ENCODE results near the gene ABI3.

Gene ABI3

DNA sequence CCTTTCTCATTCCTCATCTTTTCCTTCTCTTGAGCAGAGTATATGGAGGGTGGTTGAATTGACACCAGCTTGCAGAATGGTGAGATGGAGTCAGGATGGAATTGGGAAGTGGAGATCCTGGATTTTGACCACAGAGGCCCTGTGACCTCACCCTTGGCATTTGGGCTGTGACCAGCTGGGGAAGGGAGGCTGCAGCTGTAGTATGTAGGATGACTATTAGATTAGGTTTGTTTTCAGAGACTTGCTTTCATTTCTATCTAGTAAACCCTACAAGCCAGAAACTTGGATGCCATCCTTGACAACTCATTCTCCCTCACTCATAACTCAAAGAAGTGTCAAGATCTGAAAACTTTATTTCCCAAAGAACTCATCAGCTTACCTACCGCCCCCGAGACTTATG is 6.0 kb upstream of the ABI3 start:
- DNase-seq (no peak), ATAC-seq (replicated peaks) (no peak)
- Mint-ChIP-seq H3K27me3 (no peaks in the 10 kb centered on the region), H3K4me3 (no peak overlapping the region), H3K4me1 (ENCODE audit: low read depth in 2 of 2) (peaks cover 18 to 32% of the 10 kb centered on the region in 2 donors), H3K36me3 (ENCODE audit: insufficient read depth) (peaks cover 6% of the 10 kb centered on the region), H3K9me3 (no peaks in the 10 kb centered on the region), H3K27ac (peak overlapping the region in 1 of 2 donors; percentile 21)

- peaks cover 23% of the 10 kb centered on the region for H3K36me3 Mint-ChIP-seq (ENCODE audit: insufficient read depth)
- peak overlapping the region; percentile 97 to 99 for H3K4me3 Mint-ChIP-seq
- peaks cover 55 to 71% of the 10 kb centered on the region in 2 donors for H3K4me1 Mint-ChIP-seq (ENCODE audit: low read depth in 2 of 2)
- peak in 2 of 3 experiments; percentile 36 for DNase-seq
- H3K27ac Mint-ChIP-seq, result peak overlapping the region; percentile 63 to 97
- no peaks in the 10 kb centered on the region for H3K27me3 Mint-ChIP-seq
- no peaks in the 10 kb centered on the region for H3K9me3 Mint-ChIP-seq
- ATAC-seq (replicated peaks), result peak; percentile 70
Observed at GRCh38 chr17:49209061-49209571, 1.4 kb upstream of the ABI3 start.

GRCh38 chr17:49213399-49213798 is 2.9 kb downstream of the ABI3 start:
- Mint-ChIP-seq H3K9me3 (no peaks in the 10 kb centered on the region), H3K36me3 (ENCODE audit: insufficient read depth) (peaks cover 49% of the 10 kb centered on the region), H3K4me3 (peak overlapping the region; percentile 97 to 99), H3K27ac (peak overlapping the region; percentile 84 to 97), H3K27me3 (no peaks in the 10 kb centered on the region), H3K4me1 (ENCODE audit: low read depth in 2 of 2) (peaks cover 81 to 87% of the 10 kb centered on the region in 2 donors)
- no peak for ATAC-seq (replicated peaks)
- DNase-seq, result no peak

- ATAC-seq (replicated peaks) (no peak), DNase-seq (no peak)
- peak overlapping the region; percentile 97 to 99 for H3K4me3 Mint-ChIP-seq
- peaks cover 53% of the 10 kb centered on the region for H3K36me3 Mint-ChIP-seq (ENCODE audit: insufficient read depth)
- H3K27ac Mint-ChIP-seq, result peak overlapping the region; percentile 84 to 97
- no peaks in the 10 kb centered on the region for H3K27me3 Mint-ChIP-seq
- H3K4me1 Mint-ChIP-seq (ENCODE audit: low read depth in 2 of 2), result peaks cover 80 to 86% of the 10 kb centered on the region in 2 donors
- no peaks in the 10 kb centered on the region for H3K9me3 Mint-ChIP-seq
Observed at GRCh38 chr17:49213847-49214246, 3.3 kb downstream of the ABI3 start.

- Mint-ChIP-seq H3K27me3 (no peaks in the 10 kb centered on the region), H3K9me3 (no peaks in the 10 kb centered on the region), H3K36me3 (ENCODE audit: insufficient read depth) (peaks cover 63% of the 10 kb centered on the region), H3K27ac (peak overlapping the region; percentile 84 to 97), H3K4me1 (ENCODE audit: low read depth in 2 of 2) (peaks cover 80 to 86% of the 10 kb centered on the region in 2 donors), H3K4me3 (peak overlapping the region; percentile 97 to 99)
- no peak for DNase-seq
- no peak for ATAC-seq (replicated peaks)
Observed at GRCh38 chr17:49214676-49215360, 4.3 kb downstream of the ABI3 start.

- H3K27me3 Mint-ChIP-seq, result no peaks in the 10 kb centered on the region
- DNase-seq (no peak), ATAC-seq (replicated peaks) (no peak)
- H3K9me3 Mint-ChIP-seq, result no peaks in the 10 kb centered on the region
- peaks cover 67% of the 10 kb centered on the region for H3K36me3 Mint-ChIP-seq (ENCODE audit: insufficient read depth)
- H3K27ac Mint-ChIP-seq, result peak overlapping the region; percentile 89 to 93
- peak overlapping the region; percentile 87 to 99 for H3K4me3 Mint-ChIP-seq
- H3K4me1 Mint-ChIP-seq (ENCODE audit: low read depth in 2 of 2), result peaks cover 69 to 76% of the 10 kb centered on the region in 2 donors
Observed at GRCh38 chr17:49216482-49216881, 6.0 kb downstream of the ABI3 start.

GRCh38 chr17:49216953-49217650 is 6.6 kb downstream of the ABI3 start:
- peak overlapping the region; percentile 89 to 93 for H3K27ac Mint-ChIP-seq
- H3K4me3 Mint-ChIP-seq, result peak overlapping the region; percentile 87 to 99
- H3K36me3 Mint-ChIP-seq (ENCODE audit: insufficient read depth), result peaks cover 69% of the 10 kb centered on the region
- ATAC-seq (replicated peaks) (no peak), DNase-seq (no peak)
- H3K27me3 Mint-ChIP-seq, result no peaks in the 10 kb centered on the region
- no peaks in the 10 kb centered on the region for H3K9me3 Mint-ChIP-seq
- H3K4me1 Mint-ChIP-seq (ENCODE audit: low read depth in 2 of 2), result peaks cover 68 to 73% of the 10 kb centered on the region in 2 donors

DNA sequence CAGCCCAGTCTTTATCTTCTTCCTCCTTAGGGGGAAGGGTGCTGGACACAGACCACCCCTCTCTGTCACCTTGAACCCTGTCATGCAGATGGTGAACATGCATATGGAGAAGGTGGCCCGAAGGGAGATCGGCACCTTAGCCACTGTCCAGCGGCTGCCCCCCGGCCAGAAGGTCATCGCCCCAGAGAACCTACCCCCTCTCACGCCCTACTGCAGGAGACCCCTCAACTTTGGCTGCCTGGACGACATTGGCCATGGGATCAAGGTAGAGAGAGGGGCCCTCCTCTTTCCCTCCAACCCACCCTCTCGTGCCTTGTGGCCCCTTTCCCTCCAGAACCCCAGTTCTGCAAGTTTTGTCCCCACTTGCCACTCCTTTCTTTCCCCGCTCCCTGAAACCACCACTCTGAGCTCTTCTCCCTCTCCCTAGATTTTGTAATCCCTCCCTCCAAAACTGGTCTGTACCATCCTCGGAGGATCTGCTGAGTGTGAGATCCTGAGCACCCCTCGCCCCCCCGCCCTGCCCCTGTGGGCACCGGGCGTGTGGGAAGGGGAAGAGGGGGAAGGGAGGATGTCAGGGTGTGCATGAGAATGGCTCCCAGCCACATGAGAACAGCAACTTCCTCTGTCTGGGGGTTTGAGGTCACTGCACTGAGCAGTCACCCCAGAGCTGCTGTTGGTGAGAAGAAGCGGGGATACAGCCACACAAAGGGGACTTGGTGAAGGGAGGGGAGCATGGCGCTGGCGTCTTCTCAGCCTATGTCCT is 7.3 kb downstream of the ABI3 start:
- ATAC-seq (replicated peaks) (peak; percentile 81), DNase-seq (peak; percentile 76 to 79 (median 77))
- Mint-ChIP-seq H3K27ac (peak overlapping the region; percentile 89 to 93), H3K4me1 (ENCODE audit: low read depth in 2 of 2) (peaks cover 67% of the 10 kb centered on the region in 2 donors), H3K4me3 (peak overlapping the region; percentile 87 to 99), H3K36me3 (ENCODE audit: insufficient read depth) (peaks cover 76% of the 10 kb centered on the region), H3K9me3 (no peaks in the 10 kb centered on the region), H3K27me3 (no peaks in the 10 kb centered on the region)

DNA sequence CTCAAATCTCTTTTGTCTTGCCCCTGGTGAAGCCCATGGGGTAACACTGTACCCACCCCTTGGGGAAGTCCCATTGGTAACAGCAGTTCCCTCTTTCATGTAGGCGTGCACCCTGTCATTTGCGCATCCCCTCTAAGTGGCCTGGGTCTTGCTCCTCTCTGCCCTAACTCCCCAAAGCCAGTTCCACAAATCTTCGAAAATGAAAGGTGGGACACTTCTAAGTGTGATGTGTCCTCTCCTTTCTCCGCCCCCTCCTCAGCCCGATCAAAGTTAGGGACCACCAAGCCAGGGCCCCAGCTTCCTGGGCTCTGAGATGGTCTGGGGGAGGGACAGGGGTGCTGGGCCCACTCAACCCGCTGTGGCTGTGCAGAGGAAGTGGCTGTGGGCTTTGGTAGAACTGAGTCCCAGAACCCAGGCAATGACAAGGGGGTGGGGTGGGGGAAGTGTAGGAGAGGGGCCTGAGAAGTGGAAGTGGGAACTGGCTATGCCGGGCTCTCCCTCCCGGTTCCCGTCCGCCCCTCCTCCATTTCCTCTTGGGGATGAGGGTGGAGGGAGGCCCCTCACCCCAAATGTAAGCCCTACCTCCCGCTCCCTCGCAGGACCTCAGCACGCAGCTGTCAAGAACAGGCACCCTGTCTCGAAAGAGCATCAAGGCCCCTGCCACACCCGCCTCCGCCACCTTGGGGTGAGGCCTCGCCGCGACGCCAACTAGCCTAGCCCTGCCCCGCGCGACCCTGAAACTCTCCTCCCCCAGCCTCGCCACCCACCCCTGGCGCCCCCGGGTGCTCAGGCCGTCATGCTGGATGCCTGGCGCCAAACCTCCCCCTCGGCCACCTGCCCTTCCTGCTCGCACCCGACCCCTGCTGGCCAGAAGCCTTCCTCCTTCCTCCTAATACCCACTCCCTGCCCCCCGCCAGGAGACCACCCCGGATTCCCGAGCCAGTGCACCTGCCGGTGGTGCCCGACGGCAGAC is 8.7 kb downstream of the ABI3 start:
- Mint-ChIP-seq H3K27me3 (no peaks in the 10 kb centered on the region), H3K36me3 (ENCODE audit: insufficient read depth) (peaks cover 81% of the 10 kb centered on the region), H3K27ac (peak overlapping the region; percentile 89 to 93), H3K4me3 (peak overlapping the region; percentile 87 to 99), H3K9me3 (no peaks in the 10 kb centered on the region), H3K4me1 (ENCODE audit: low read depth in 2 of 2) (peaks cover 66 to 67% of the 10 kb centered on the region in 2 donors)
- ATAC-seq (replicated peaks), result peak; percentile 68
- DNase-seq, result peak; percentile 60 to 71 (median 66)

DNA sequence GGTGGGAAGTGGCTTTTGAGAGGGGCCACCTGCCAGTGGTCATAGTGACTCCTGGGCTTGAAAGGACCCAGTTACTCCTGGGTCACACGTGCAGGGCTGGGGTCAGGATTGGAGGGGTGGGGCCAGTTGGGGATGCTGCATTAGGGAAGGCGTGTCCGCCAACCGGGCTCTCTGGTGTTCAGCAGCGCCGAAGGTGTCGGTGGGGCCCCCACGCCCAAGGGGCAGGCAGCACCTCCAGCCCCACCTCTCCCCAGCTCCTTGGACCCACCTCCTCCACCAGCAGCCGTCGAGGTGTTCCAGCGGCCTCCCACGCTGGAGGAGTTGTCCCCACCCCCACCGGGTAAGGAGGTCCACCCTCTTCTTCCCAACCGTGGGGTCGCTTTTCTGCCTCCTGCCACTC is 9.5 kb downstream of the ABI3 start:
- H3K4me1 Mint-ChIP-seq (ENCODE audit: low read depth in 2 of 2), result peaks cover 65 to 67% of the 10 kb centered on the region in 2 donors
- no peak for DNase-seq

DNA sequence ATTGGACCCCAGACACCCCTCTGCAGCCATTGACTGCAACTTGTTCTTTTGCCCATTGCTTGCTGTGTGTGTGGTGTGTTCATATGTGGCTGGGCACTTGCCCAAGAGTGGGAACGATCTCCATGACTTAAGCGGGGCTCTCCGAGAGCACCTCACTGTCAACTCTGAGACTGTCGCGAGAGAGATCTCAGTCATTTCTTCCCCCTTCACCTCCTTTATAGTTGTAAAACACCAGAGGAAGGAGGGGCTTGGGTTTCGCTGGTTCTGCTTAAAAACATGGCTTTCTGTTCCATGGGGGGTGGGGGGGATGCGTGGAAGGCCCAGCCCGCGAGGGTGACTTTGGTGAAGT is 12.6 kb downstream of the ABI3 start:
- DNase-seq, result no peak
- peaks cover 51 to 59% of the 10 kb centered on the region in 2 donors for H3K4me1 Mint-ChIP-seq (ENCODE audit: low read depth in 2 of 2)
- no peaks in the 10 kb centered on the region for H3K27me3 Mint-ChIP-seq
- H3K36me3 Mint-ChIP-seq (ENCODE audit: insufficient read depth), result peaks cover 58% of the 10 kb centered on the region
- no peak for ATAC-seq (replicated peaks)
- H3K9me3 Mint-ChIP-seq, result no peaks in the 10 kb centered on the region
- H3K27ac Mint-ChIP-seq, result peak overlapping the region; percentile 49 to 74
- peak overlapping the region; percentile 84 to 88 for H3K4me3 Mint-ChIP-seq

More for the DNA sequence above, 9.5 kb downstream of the ABI3 start:
- Mint-ChIP-seq H3K27me3 (no peaks in the 10 kb centered on the region), H3K4me3 (peak overlapping the region; percentile 87 to 99), H3K9me3 (no peaks in the 10 kb centered on the region), H3K36me3 (ENCODE audit: insufficient read depth) (peaks cover 80% of the 10 kb centered on the region), H3K27ac (peak overlapping the region; percentile 89 to 93)
- no peak for ATAC-seq (replicated peaks)

- peak overlapping the region; percentile 84 to 88 for H3K4me3 Mint-ChIP-seq
- H3K27me3 Mint-ChIP-seq, result no peaks in the 10 kb centered on the region
- no peak for ATAC-seq (replicated peaks)
- H3K9me3 Mint-ChIP-seq, result no peaks in the 10 kb centered on the region
- H3K36me3 Mint-ChIP-seq (ENCODE audit: insufficient read depth), result peaks cover 53% of the 10 kb centered on the region
- DNase-seq, result peak; percentile 62 to 74 (median 66)
- H3K27ac Mint-ChIP-seq, result peak overlapping the region; percentile 49 to 74
- peaks cover 49 to 56% of the 10 kb centered on the region in 2 donors for H3K4me1 Mint-ChIP-seq (ENCODE audit: low read depth in 2 of 2)
Observed at GRCh38 chr17:49223517-49224197, 13.2 kb downstream of the ABI3 start.

Measured in effector memory CD8-positive, alpha-beta T cell (primary cell).